GM19395 (cell line): ENCODE measurements around the gene ACTR1A.
"Not testable (repeated sequence)": the region's sequence is repeated elsewhere in the genome, so short reads cannot be mapped to it uniquely, and the experiment has no call there.

Experiments used
- ATAC-seq: cut with Tn5 transposase; IDR thresholded peaks from one replicate; pipeline ENCODE4 v1.9.1; 2021; ENCODE audit warnings: mild to moderate bottlenecking, moderate library complexity; ENCODE audit not compliant: unreplicated experiment

Gene ACTR1A

GRCh38 chr10:102502337-102503151 is at the start of gene ACTR1A:
TSS of gene ACTR1A (minus strand) at chr10:102502712. CDS start at chr10:102502647, 65 bp downstream.
- ATAC-seq: peak; percentile 60

GRCh38 chr10:102550636-102551210 is 48.2 kb upstream of the ACTR1A start:
- ATAC-seq: no peak

- ATAC-seq: no peak
Measured at GRCh38 chr10:102549549-102549948, 47.0 kb upstream of the ACTR1A start.

GRCh38 chr10:102546606-102547320 is 44.3 kb upstream of the ACTR1A start:
- no peak for ATAC-seq

GRCh38 chr10:102545997-102546396 is 43.5 kb upstream of the ACTR1A start:
- no peak for ATAC-seq

GRCh38 chr10:102545265-102545871 is 42.9 kb upstream of the ACTR1A start:
- no peak for ATAC-seq

GRCh38 chr10:102542800-102543418 is 40.4 kb upstream of the ACTR1A start:
- no peak for ATAC-seq

- ATAC-seq: peak; percentile 66
Measured at GRCh38 chr10:102540023-102540422, 37.5 kb upstream of the ACTR1A start.

GRCh38 chr10:102538811-102539210 is 36.3 kb upstream of the ACTR1A start:
- no peak for ATAC-seq

GRCh38 chr10:102537948-102538347 is 35.4 kb upstream of the ACTR1A start:
- ATAC-seq: no peak

- no peak for ATAC-seq
Measured at GRCh38 chr10:102537367-102537766, 34.9 kb upstream of the ACTR1A start.

- no peak for ATAC-seq
Measured at GRCh38 chr10:102535481-102536147, 33.1 kb upstream of the ACTR1A start.

GRCh38 chr10:102534966-102535365 is 32.5 kb upstream of the ACTR1A start:
- ATAC-seq: not testable (repeated sequence)

- no peak for ATAC-seq
Measured at GRCh38 chr10:102534333-102534732, 31.8 kb upstream of the ACTR1A start.

- ATAC-seq: no peak
Measured at GRCh38 chr10:102527546-102527945, 25.0 kb upstream of the ACTR1A start.

- no peak for ATAC-seq
Measured at GRCh38 chr10:102524746-102525145, 22.2 kb upstream of the ACTR1A start.

- ATAC-seq: no peak
Measured at GRCh38 chr10:102523250-102524029, 20.9 kb upstream of the ACTR1A start.

- ATAC-seq: no peak
Measured at GRCh38 chr10:102522874-102523249, 20.4 kb upstream of the ACTR1A start.

GRCh38 chr10:102519246-102519825 is 16.8 kb upstream of the ACTR1A start:
- no peak for ATAC-seq
